Osteocyte (in vitro differentiated cells): ENCODE measurements around the gene ZCCHC10. TPM values are rescaled to one million over a fixed set of nuclear protein-coding genes. Genes with fewer than 3 reads are reported as not detected.
"Not testable (repeated sequence)": the region's sequence is repeated elsewhere in the genome, so short reads cannot be mapped to it uniquely, and the experiment has no call there.

Experiments used
- DNase-seq: peaks from one replicate; pipeline ENCODE4 v3.0.0; 2021; ENCODE audit warnings: mixed read lengths; ENCODE audit not compliant: unreplicated experiment; ENCODE audit errors: extremely low spot score
- H3K27ac Mint-ChIP-seq: one replicate; pipeline ENCODE4 v1.8.0; 2021; ENCODE audit warnings: mild to moderate bottlenecking, mixed read lengths; ENCODE audit not compliant: unreplicated experiment
- H3K27me3 Mint-ChIP-seq: one replicate; pipeline ENCODE4 v1.8.0; 2021; ENCODE audit warnings: mixed read lengths; ENCODE audit not compliant: unreplicated experiment
- H3K36me3 Mint-ChIP-seq: one replicate; pipeline ENCODE4 v1.8.0; 2021; ENCODE audit warnings: mixed read lengths; ENCODE audit not compliant: unreplicated experiment
- H3K4me1 Mint-ChIP-seq: one replicate; pipeline ENCODE4 v1.8.0; 2021; ENCODE audit warnings: mixed read lengths; ENCODE audit not compliant: unreplicated experiment
- H3K4me3 Mint-ChIP-seq: one replicate; pipeline ENCODE4 v1.8.0; 2021; ENCODE audit warnings: mild to moderate bottlenecking, moderate library complexity, mixed read lengths; ENCODE audit not compliant: unreplicated experiment
- H3K9me3 Mint-ChIP-seq: one replicate; pipeline ENCODE4 v1.8.0; 2021; ENCODE audit warnings: mixed read lengths; ENCODE audit not compliant: unreplicated experiment
- total RNA-seq: library from RNA; stranded (reverse); gene quantifications from 2 replicates; pipeline ENCODE4 v1.2.1, GENCODE V29; 2021
- TF ChIP-seq, protein P1 (sequence below): fragments of 200-600 bp; sonication (generic); IDR thresholded peaks from 2 replicates; pipeline ENCODE4 v1.5.0; 2021; ENCODE audit warnings: antibody characterized with exemption, mild to moderate bottlenecking, moderate library complexity

ZCCHC10 gene
- total RNA-seq, 1 donor from 2014 or later: 21.0 TPM

DNA sequence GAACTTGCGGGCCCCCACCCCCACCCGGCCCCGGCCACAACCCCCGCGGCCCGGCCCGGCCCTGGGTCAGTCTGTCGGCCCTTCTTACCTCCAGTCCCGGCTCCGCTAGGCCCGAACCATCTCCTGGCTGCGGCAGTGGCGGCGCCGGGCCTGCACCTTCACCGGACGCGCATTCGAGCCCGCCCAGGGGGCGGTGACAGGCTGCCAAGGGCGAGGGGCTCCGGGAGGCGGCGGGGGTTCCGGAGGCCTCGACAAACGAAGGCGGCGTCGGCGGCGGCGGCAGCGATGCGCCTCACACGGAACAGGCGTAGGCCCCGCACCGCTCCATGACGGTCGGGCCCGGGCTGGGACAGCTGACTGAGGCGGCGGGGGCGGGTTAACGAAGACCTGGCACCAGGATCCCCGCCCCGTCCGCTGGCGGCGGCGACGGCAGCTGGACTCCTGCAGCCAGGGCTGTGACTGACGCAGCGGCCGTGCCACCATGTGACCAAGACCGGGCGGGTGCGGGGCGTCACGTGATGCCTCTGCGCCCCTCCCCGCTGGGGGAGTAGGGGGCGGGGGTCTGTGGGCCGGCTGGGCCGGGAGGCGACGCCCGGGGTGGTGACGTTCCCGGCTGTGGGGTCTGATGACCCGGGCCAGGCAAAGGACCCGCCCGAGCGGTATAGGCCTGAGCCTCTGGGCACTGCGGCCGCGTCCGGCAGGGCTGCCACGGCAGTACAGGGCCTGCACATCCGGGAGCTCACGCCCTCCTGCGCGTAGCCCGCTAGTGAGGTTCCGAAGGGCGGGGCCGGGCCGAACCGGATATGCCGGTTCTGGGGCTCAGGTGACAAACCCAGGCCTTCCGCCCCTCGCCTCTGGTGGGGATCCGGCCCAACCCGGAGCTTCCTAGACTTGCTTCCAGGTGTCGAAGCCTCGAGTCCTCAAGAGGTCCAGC is 62.9 kb downstream of the ZCCHC10 start, which contains the start of gene AFF4:
Gene AFF4 (minus strand): TSS at position 464 of the 934 bp plus-strand sequence. CDS start 26,445 bp downstream, outside the sequence.
- Mint-ChIP-seq H3K27ac (peak within 1 kb of the TSS; percentile 99), H3K27me3 (no peaks in the 10 kb centered on the region), H3K4me3 (peak within 1 kb of the TSS; percentile 94), H3K4me1 (peaks cover 35% of the 10 kb centered on the region), H3K36me3 (peaks cover 3% of the 10 kb centered on the region), H3K9me3 (no peaks in the 10 kb centered on the region)
- DNase-seq: peak; percentile 99
- TF ChIP-seq, protein P1, sequence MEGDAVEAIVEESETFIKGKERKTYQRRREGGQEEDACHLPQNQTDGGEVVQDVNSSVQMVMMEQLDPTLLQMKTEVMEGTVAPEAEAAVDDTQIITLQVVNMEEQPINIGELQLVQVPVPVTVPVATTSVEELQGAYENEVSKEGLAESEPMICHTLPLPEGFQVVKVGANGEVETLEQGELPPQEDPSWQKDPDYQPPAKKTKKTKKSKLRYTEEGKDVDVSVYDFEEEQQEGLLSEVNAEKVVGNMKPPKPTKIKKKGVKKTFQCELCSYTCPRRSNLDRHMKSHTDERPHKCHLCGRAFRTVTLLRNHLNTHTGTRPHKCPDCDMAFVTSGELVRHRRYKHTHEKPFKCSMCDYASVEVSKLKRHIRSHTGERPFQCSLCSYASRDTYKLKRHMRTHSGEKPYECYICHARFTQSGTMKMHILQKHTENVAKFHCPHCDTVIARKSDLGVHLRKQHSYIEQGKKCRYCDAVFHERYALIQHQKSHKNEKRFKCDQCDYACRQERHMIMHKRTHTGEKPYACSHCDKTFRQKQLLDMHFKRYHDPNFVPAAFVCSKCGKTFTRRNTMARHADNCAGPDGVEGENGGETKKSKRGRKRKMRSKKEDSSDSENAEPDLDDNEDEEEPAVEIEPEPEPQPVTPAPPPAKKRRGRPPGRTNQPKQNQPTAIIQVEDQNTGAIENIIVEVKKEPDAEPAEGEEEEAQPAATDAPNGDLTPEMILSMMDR: no peak

DNA sequence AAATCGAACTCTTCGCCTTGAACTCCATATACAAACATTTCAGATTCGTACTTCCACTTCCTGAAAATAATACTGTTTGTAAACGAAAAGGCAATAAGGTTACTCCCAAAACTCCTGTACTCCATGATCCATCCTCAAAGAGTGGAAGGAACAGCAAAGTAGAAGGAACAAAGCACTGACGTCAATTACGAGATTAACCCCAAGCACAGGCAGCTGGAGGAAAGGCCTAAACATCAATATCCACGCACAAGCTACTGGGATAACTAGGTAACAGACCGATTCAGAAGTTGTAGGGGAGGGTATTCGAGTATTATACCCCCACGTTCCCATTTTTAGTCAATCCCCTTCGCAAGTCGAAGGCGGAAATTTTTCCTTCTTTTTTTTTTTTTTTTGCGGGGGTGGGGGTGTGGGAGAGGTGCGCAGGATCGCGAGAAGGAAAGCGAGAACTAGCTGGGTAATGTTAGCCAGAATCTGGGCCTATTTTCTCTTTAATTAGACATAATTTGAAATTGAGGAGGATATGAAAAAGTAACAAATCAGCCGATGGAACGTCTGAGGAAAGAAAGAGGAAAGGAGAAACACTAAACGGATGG is 63.8 kb downstream of the ZCCHC10 start:
- TF ChIP-seq, protein P1: no peak
- peak overlapping the region; percentile 99 for H3K27ac Mint-ChIP-seq
- peaks cover 40% of the 10 kb centered on the region for H3K4me1 Mint-ChIP-seq
- no peaks in the 10 kb centered on the region for H3K9me3 Mint-ChIP-seq
- no peaks in the 10 kb centered on the region for H3K27me3 Mint-ChIP-seq
- DNase-seq: peak; percentile 72
- H3K36me3 Mint-ChIP-seq: peaks cover 3% of the 10 kb centered on the region
- peak overlapping the region; percentile 94 for H3K4me3 Mint-ChIP-seq

DNA sequence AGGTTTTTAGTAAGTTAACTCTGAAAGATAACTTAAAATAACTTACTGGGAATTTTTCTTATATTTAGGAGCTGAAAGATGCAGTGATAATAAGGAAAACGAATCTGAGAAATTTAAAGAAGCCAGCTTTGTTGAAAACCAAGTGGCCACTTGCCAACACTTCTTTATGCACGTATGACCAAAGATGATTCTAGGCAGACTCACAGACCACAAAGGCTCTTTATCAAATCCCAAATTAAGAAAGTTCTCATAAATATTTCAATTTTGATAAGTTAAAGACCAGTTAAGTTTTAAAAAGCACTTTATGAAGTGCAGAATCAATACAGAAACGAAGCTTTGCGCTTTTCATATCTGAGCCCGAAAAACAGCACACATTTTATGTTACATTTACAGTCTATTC is 64.5 kb downstream of the ZCCHC10 start:
- Mint-ChIP-seq H3K36me3 (peaks cover 3% of the 10 kb centered on the region), H3K9me3 (no peaks in the 10 kb centered on the region), H3K4me3 (peak overlapping the region; percentile 94), H3K27me3 (no peaks in the 10 kb centered on the region), H3K27ac (peak overlapping the region; percentile 99), H3K4me1 (peaks cover 40% of the 10 kb centered on the region)
- TF ChIP-seq, protein P1: no peak
- no peak for DNase-seq

DNA sequence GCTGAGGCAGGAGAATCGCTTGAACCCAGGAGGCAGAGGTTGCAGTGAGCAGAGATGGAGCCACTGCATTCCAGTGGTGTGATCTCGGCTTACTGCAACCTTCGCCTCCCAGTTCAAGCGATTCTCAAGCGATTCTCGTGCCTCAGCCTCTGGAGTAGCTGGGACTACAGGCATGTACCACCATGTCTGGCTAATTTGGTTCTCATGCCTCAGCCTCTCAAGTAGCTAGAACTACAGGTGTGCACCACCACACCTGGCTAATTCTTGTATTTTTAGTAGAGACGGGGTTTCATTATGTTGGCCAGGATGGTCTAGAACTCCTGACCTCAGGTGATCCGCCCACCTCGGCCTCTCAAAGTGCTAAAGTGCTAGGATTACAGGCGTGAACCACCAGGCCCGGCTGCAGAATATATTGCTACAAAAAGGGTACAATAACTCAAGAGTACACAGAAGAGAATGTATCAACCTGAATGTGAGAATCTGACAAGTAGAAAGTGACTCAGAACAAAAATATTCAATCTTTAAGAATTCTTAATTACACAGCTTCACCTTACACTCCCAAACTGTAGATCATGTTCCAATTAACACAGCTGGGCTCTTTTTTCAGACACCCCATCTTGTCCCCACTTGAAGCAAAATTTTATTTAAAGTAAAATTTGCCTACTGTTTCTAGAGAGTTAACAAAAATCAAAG is 65.1 kb downstream of the ZCCHC10 start:
- Mint-ChIP-seq H3K27ac (peak overlapping the region; percentile 99), H3K4me3 (peak overlapping the region; percentile 94), H3K4me1 (peaks cover 40% of the 10 kb centered on the region)
- not testable (repeated sequence) for H3K36me3 Mint-ChIP-seq, DNase-seq, H3K9me3 Mint-ChIP-seq, H3K27me3 Mint-ChIP-seq

DNA sequence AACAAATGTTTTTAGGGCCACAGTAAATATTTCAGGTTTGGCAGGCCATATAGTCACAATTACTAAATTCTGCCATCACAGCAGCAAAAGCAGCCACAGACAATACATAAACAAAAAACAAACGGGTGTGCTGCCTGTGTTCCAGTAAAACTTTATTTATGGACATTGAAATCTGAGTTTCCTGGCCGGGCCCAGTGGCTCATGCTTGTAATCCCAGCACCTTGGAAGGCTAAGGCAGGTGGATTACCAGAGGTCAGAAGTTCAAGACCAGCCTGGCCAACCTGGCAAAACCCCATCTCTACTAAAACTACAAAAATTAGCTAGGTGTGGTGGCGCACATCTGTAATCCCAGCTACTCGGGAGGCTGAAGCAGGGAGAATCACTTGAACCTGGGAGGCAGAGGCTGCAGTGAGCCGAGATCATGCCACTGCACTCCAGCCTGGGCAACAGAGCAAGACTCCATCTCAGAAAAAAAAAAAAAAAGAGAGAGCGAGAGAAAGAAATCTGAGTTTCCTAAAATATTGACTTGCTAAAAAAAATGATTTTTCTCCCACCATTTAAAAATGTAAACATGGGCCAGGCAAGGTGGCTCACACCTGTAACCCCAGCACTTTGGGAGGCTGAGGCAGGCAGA is 70.1 kb downstream of the ZCCHC10 start:
- not testable (repeated sequence) for H3K27ac Mint-ChIP-seq, H3K27me3 Mint-ChIP-seq, DNase-seq, H3K4me3 Mint-ChIP-seq, H3K9me3 Mint-ChIP-seq
- H3K36me3 Mint-ChIP-seq: peaks cover 25% of the 10 kb centered on the region
- peaks cover 48% of the 10 kb centered on the region for H3K4me1 Mint-ChIP-seq
